ENCODE results near the gene ALG11. TPM values are rescaled to one million over a fixed set of nuclear protein-coding genes. Genes with fewer than 3 reads are reported as not detected.

ALG11 gene
- total and polyA plus RNA-seq, 2 experiments from 2014 or later, result 36.9 to 40.1 TPM

GRCh38 chr13:51996641-51997040 lies 15.6 kb upstream of the ALG11 start:
- Histone ChIP-seq H2AFZ (no peak overlapping the region), H3K4me2 (no peak overlapping the region), H3F3A (replicated peaks; ENCODE audit: low read depth) (no peaks in the 10 kb centered on the region), H3K9me2 (ENCODE audit: insufficient read depth) (no peaks in the 10 kb centered on the region), H3K36me3 (ENCODE audit: insufficient read depth) (no peaks in the 10 kb centered on the region), H3K4me3 (no peak overlapping the region), H3K79me2 (replicated peaks; ENCODE audit: insufficient read depth) (no peaks in the 10 kb centered on the region), H3K27ac (ENCODE audit: low read depth) (no peak overlapping the region), H3K4me1 (ENCODE audit: insufficient read depth) (peaks cover 25% of the 10 kb centered on the region), H4K20me1 (replicated peaks; ENCODE audit: insufficient read depth) (no peaks in the 10 kb centered on the region), H3K27me3 (ENCODE audit: insufficient read depth) (no peaks in the 10 kb centered on the region)
- DNase-seq (ENCODE audit: low spot score) (no peak), ATAC-seq (no peak)
- TF ChIP-seq ZNF114 (CRISPR knock-in tag; IDR thresholded peaks at IDR 0.05) (no peak), NANOG (IDR thresholded peaks at IDR 0.05; ENCODE audit: borderline replicate concordance) (no peak), CREB1 (CRISPR knock-in tag; IDR thresholded peaks at IDR 0.05; ENCODE audit: low read depth) (no peak), ZNF331 (CRISPR knock-in tag; IDR thresholded peaks at IDR 0.05; ENCODE audit: low read depth) (no peak), POLR2AphosphoS5 (IDR thresholded peaks at IDR 0.05; ENCODE audit: low read depth) (no peak), STAT1 (IDR thresholded peaks at IDR 0.05; ENCODE audit: unreplicated experiment) (no peak), ZNF462 (CRISPR knock-in tag; IDR thresholded peaks at IDR 0.05) (no peak), EZH2 (IDR thresholded peaks at IDR 0.05; ENCODE audit: low read depth, unreplicated experiment) (no peak)
- TF ChIP-seq, protein P1, sequence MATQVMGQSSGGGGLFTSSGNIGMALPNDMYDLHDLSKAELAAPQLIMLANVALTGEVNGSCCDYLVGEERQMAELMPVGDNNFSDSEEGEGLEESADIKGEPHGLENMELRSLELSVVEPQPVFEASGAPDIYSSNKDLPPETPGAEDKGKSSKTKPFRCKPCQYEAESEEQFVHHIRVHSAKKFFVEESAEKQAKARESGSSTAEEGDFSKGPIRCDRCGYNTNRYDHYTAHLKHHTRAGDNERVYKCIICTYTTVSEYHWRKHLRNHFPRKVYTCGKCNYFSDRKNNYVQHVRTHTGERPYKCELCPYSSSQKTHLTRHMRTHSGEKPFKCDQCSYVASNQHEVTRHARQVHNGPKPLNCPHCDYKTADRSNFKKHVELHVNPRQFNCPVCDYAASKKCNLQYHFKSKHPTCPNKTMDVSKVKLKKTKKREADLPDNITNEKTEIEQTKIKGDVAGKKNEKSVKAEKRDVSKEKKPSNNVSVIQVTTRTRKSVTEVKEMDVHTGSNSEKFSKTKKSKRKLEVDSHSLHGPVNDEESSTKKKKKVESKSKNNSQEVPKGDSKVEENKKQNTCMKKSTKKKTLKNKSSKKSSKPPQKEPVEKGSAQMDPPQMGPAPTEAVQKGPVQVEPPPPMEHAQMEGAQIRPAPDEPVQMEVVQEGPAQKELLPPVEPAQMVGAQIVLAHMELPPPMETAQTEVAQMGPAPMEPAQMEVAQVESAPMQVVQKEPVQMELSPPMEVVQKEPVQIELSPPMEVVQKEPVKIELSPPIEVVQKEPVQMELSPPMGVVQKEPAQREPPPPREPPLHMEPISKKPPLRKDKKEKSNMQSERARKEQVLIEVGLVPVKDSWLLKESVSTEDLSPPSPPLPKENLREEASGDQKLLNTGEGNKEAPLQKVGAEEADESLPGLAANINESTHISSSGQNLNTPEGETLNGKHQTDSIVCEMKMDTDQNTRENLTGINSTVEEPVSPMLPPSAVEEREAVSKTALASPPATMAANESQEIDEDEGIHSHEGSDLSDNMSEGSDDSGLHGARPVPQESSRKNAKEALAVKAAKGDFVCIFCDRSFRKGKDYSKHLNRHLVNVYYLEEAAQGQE (IDR thresholded peaks at IDR 0.05; ENCODE audit: unreplicated experiment), result no peak
- peaks cover 49% of the 10 kb centered on the region for H3K4me1 Mint-ChIP-seq
- H3K27me3 Mint-ChIP-seq (ENCODE audit: insufficient read depth, low read depth, poor library complexity), result peaks cover 17% of the 10 kb centered on the region
- no peaks in the 10 kb centered on the region for H3K36me3 Mint-ChIP-seq (ENCODE audit: low read depth)
- no peak overlapping the region for H3K27ac Mint-ChIP-seq
- H3K4me3 Mint-ChIP-seq, result no peak overlapping the region
- H3K9me3 Mint-ChIP-seq, result no peaks in the 10 kb centered on the region
